ENCODE measurements around the gene UPF1. TPM values are rescaled to one million over a fixed set of nuclear protein-coding genes. Genes with fewer than 3 reads are reported as not detected.

Gene UPF1
- total and polyA plus RNA-seq, 5 donors, result 31.4 to 40.0 (median 35.8) TPM

- 54% methylated on average over 12 of the region's 12 CpGs for WGBS
- H3K27me3 ChIP-seq (ENCODE audit: control insufficient read depth, insufficient read depth), result no peaks in the 10 kb centered on the region
- H3K9me3 ChIP-seq (ENCODE audit: control insufficient read depth, low read length), result no peaks in the 10 kb centered on the region
- no peak overlapping the region for H3K27ac ChIP-seq (ENCODE audit: low read length)
- DNase-seq (peak in 2 of 3 donors; percentile 52 to 75), ATAC-seq (peak; percentile 40 to 57)
- H3K4me3 ChIP-seq (ENCODE audit: low read length), result no peak overlapping the region
- intact Hi-C loops (cut with DNase I), result loop anchor here in 2 of 4 donors (10.0 kb wide), 1 partner anchor 415 kb away; no protein-coding TSS in a partner anchor
- H3K4me1 ChIP-seq (ENCODE audit: control insufficient read depth, insufficient read depth, low read length), result no peaks in the 10 kb centered on the region
Observed at GRCh38 chr19:18859676-18860301, 28.0 kb downstream of the UPF1 start.

GRCh38 chr19:18860302-18860700 is 28.5 kb downstream of the UPF1 start:
- no peak overlapping the region for H3K27ac ChIP-seq (ENCODE audit: low read length)
- no peaks in the 10 kb centered on the region for H3K27me3 ChIP-seq (ENCODE audit: control insufficient read depth, insufficient read depth)
- 64% methylated on average over 11 of the region's 11 CpGs for WGBS
- H3K4me3 ChIP-seq (ENCODE audit: low read length), result no peak overlapping the region
- no peaks in the 10 kb centered on the region for H3K4me1 ChIP-seq (ENCODE audit: control insufficient read depth, insufficient read depth, low read length)
- ATAC-seq (no peak), DNase-seq (no peak)
- intact Hi-C loops (cut with DNase I), result loop anchor here in 1 of 4 donors (10.0 kb wide), 1 partner anchor 416 kb away; no protein-coding TSS in a partner anchor
- no peaks in the 10 kb centered on the region for H3K9me3 ChIP-seq (ENCODE audit: control insufficient read depth, low read length)

- intact Hi-C loops (cut with DNase I), result loop anchor here in 1 of 4 donors (10.0 kb wide), 1 partner anchor 416 kb away; no protein-coding TSS in a partner anchor
- Histone ChIP-seq H3K27me3 (ENCODE audit: control insufficient read depth, insufficient read depth) (no peaks in the 10 kb centered on the region), H3K4me1 (ENCODE audit: control insufficient read depth, insufficient read depth, low read length) (no peaks in the 10 kb centered on the region), H3K4me3 (ENCODE audit: low read length) (no peak overlapping the region), H3K9me3 (ENCODE audit: control insufficient read depth, low read length) (no peaks in the 10 kb centered on the region), H3K27ac (ENCODE audit: low read length) (no peak overlapping the region)
- DNase-seq, result no peak
- no peak for ATAC-seq
- WGBS, result 91% methylated on average over 17 of the region's 17 CpGs
Observed at GRCh38 chr19:18860725-18861124, 29.0 kb downstream of the UPF1 start.

- WGBS, result 82% methylated on average over 9 of the region's 9 CpGs
- Histone ChIP-seq H3K9me3 (ENCODE audit: control insufficient read depth, low read length) (no peaks in the 10 kb centered on the region), H3K4me1 (ENCODE audit: control insufficient read depth, insufficient read depth, low read length) (no peaks in the 10 kb centered on the region), H3K27ac (ENCODE audit: low read length) (no peak overlapping the region), H3K27me3 (ENCODE audit: control insufficient read depth, insufficient read depth) (no peaks in the 10 kb centered on the region), H3K4me3 (ENCODE audit: low read length) (no peak overlapping the region)
- no peak for DNase-seq
- intact Hi-C loops (cut with DNase I), result loop anchor here in 1 of 4 donors (10.0 kb wide), 1 partner anchor 416 kb away; no protein-coding TSS in a partner anchor
- no peak for ATAC-seq
Observed at GRCh38 chr19:18861235-18861634, 29.5 kb downstream of the UPF1 start.

GRCh38 chr19:18861917-18862316 is 30.2 kb downstream of the UPF1 start:
- intact Hi-C loops (cut with DNase I), result loop anchor here in 1 of 4 donors (10.0 kb wide), 1 partner anchor 417 kb away; no protein-coding TSS in a partner anchor
- H3K27me3 ChIP-seq (ENCODE audit: control insufficient read depth, insufficient read depth), result no peaks in the 10 kb centered on the region
- H3K4me1 ChIP-seq (ENCODE audit: control insufficient read depth, insufficient read depth, low read length), result no peaks in the 10 kb centered on the region
- DNase-seq (no peak), ATAC-seq (no peak)
- H3K27ac ChIP-seq (ENCODE audit: low read length), result no peak overlapping the region
- WGBS, result 90% methylated on average over 12 of the region's 12 CpGs
- no peaks in the 10 kb centered on the region for H3K9me3 ChIP-seq (ENCODE audit: control insufficient read depth, low read length)
- H3K4me3 ChIP-seq (ENCODE audit: low read length), result no peak overlapping the region

GRCh38 chr19:18862976-18863842 is 31.4 kb downstream of the UPF1 start:
- DNase-seq (no peak), ATAC-seq (no peak)
- Histone ChIP-seq H3K9me3 (ENCODE audit: control insufficient read depth, low read length) (no peaks in the 10 kb centered on the region), H3K4me1 (ENCODE audit: control insufficient read depth, insufficient read depth, low read length) (no peaks in the 10 kb centered on the region), H3K27me3 (ENCODE audit: control insufficient read depth, insufficient read depth) (no peaks in the 10 kb centered on the region), H3K4me3 (ENCODE audit: low read length) (no peak overlapping the region), H3K27ac (ENCODE audit: low read length) (no peak overlapping the region)
- intact Hi-C loops (cut with DNase I), result loop anchor here in 1 of 4 donors (10.0 kb wide), 1 partner anchor 418 kb away; no protein-coding TSS in a partner anchor
- WGBS, result 84% methylated on average over 33 of the region's 33 CpGs

GRCh38 chr19:18863843-18864362 is 32.1 kb downstream of the UPF1 start:
- Histone ChIP-seq H3K27ac (ENCODE audit: low read length) (no peak overlapping the region), H3K27me3 (ENCODE audit: control insufficient read depth, insufficient read depth) (no peaks in the 10 kb centered on the region), H3K4me1 (ENCODE audit: control insufficient read depth, insufficient read depth, low read length) (no peaks in the 10 kb centered on the region), H3K4me3 (ENCODE audit: low read length) (no peak overlapping the region), H3K9me3 (ENCODE audit: control insufficient read depth, low read length) (no peaks in the 10 kb centered on the region)
- 67% methylated on average over 16 of the region's 16 CpGs for WGBS
- DNase-seq (no peak), ATAC-seq (no peak)
- intact Hi-C loops (cut with DNase I), result loop anchor here in 1 of 4 donors (10.0 kb wide), 1 partner anchor 419 kb away; no protein-coding TSS in a partner anchor

GRCh38 chr19:18865106-18865972 is 33.6 kb downstream of the UPF1 start:
- intact Hi-C loops (cut with DNase I), result loop anchor here in 1 of 4 donors (10.0 kb wide), 1 partner anchor 421 kb away; no protein-coding TSS in a partner anchor
- WGBS, result 91% methylated on average over 27 of the region's 27 CpGs
- Histone ChIP-seq H3K9me3 (ENCODE audit: control insufficient read depth, low read length) (no peaks in the 10 kb centered on the region), H3K27ac (ENCODE audit: low read length) (no peak overlapping the region), H3K4me3 (ENCODE audit: low read length) (no peak overlapping the region), H3K4me1 (ENCODE audit: control insufficient read depth, insufficient read depth, low read length) (no peaks in the 10 kb centered on the region), H3K27me3 (ENCODE audit: control insufficient read depth, insufficient read depth) (no peaks in the 10 kb centered on the region)
- ATAC-seq, result no peak
- no peak for DNase-seq

- peak; percentile 78 to 79 for ATAC-seq
- H3K4me1 ChIP-seq (ENCODE audit: control insufficient read depth, insufficient read depth, low read length), result no peaks in the 10 kb centered on the region
- WGBS, result 41% methylated on average over 38 of the region's 38 CpGs
- no peak overlapping the region for H3K4me3 ChIP-seq (ENCODE audit: low read length)
- no peaks in the 10 kb centered on the region for H3K9me3 ChIP-seq (ENCODE audit: control insufficient read depth, low read length)
- intact Hi-C loops (cut with DNase I), result loop anchor here in 1 of 4 donors (10.0 kb wide), 1 partner anchor 421 kb away; no protein-coding TSS in a partner anchor
- peak; percentile 64 to 89 (median 87) for DNase-seq
- H3K27me3 ChIP-seq (ENCODE audit: control insufficient read depth, insufficient read depth), result no peaks in the 10 kb centered on the region
- H3K27ac ChIP-seq (ENCODE audit: low read length), result no peak overlapping the region
Observed at GRCh38 chr19:18865973-18866799, 34.4 kb downstream of the UPF1 start.
